ENCODE measurements around the gene EXT2. TPM values are rescaled to one million over a fixed set of nuclear protein-coding genes. Genes with fewer than 3 reads are reported as not detected.
A peak's percentile ranks its signal among the peaks of the same experiment; 100 is the strongest.

The EXT2 gene
- total RNA-seq, 1 donor from 2014 or later, result 75.0 TPM

DNA sequence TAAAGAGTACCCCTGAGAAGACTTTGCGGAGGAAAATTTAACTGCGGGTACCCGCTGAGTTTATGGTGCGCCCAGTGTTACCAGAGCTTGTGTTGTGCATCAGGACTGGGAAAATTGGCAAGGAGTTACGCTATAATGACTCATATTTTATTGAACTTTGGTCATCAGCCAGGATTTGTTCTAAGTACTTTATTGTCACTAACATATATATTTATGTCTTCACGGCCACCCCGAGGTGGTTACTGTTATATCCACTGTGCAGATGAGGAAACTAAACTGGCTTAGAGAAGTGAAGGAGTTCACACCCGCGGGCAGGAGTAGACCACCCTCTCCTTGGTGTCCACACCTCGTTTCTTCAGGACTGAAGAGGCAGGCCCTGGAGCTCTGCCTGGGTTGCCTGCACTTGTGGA is 28.7 kb upstream of the EXT2 start:
- H3K36me3 Mint-ChIP-seq, result peaks cover 16% of the 10 kb centered on the region
- H3K27ac Mint-ChIP-seq, result peak overlapping the region; percentile 90

DNA sequence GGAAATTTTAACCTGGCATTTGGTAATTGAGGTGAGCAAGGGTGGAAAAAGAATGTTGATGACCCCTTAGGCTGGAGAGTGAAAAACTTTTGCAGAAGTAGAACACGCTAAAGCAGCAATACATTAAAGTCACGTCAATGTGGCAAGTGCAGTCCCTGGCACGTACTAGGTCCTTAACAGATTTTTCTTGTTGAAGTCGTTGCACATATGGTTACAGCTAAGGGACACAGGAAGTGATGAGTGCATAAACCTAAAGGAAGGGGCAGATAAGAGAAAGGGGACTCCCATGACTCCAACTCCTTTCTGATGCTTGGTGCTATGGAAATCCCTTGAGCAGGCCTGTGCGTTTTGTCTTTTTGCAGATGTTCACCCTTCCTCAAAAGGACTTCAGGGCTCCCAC is 28.2 kb upstream of the EXT2 start:
- H3K36me3 Mint-ChIP-seq, result peaks cover 16% of the 10 kb centered on the region
- H3K4me1 Mint-ChIP-seq, result peaks cover 21% of the 10 kb centered on the region
- peak overlapping the region; percentile 90 for H3K27ac Mint-ChIP-seq
- TF ChIP-seq, protein P1, sequence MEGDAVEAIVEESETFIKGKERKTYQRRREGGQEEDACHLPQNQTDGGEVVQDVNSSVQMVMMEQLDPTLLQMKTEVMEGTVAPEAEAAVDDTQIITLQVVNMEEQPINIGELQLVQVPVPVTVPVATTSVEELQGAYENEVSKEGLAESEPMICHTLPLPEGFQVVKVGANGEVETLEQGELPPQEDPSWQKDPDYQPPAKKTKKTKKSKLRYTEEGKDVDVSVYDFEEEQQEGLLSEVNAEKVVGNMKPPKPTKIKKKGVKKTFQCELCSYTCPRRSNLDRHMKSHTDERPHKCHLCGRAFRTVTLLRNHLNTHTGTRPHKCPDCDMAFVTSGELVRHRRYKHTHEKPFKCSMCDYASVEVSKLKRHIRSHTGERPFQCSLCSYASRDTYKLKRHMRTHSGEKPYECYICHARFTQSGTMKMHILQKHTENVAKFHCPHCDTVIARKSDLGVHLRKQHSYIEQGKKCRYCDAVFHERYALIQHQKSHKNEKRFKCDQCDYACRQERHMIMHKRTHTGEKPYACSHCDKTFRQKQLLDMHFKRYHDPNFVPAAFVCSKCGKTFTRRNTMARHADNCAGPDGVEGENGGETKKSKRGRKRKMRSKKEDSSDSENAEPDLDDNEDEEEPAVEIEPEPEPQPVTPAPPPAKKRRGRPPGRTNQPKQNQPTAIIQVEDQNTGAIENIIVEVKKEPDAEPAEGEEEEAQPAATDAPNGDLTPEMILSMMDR (IDR thresholded peaks at IDR 0.05; ENCODE audit: unreplicated experiment), result no peak
- no peaks in the 10 kb centered on the region for H3K9me3 Mint-ChIP-seq
- H3K27me3 Mint-ChIP-seq (ENCODE audit: low read depth), result no peaks in the 10 kb centered on the region
- no peak for DNase-seq (ENCODE audit: low spot score in 2 of 2, unreplicated experiment in 2 of 2)
- peak overlapping the region; percentile 87 for H3K4me3 Mint-ChIP-seq

More for the DNA sequence above, 28.7 kb upstream of the EXT2 start:
- Mint-ChIP-seq H3K9me3 (no peaks in the 10 kb centered on the region), H3K4me3 (peak overlapping the region; percentile 87), H3K4me1 (peaks cover 21% of the 10 kb centered on the region), H3K27me3 (ENCODE audit: low read depth) (no peaks in the 10 kb centered on the region)
- TF ChIP-seq, protein P1 (IDR thresholded peaks at IDR 0.05; ENCODE audit: unreplicated experiment), result no peak
- no peak for DNase-seq (ENCODE audit: low spot score in 2 of 2, unreplicated experiment in 2 of 2)

DNA sequence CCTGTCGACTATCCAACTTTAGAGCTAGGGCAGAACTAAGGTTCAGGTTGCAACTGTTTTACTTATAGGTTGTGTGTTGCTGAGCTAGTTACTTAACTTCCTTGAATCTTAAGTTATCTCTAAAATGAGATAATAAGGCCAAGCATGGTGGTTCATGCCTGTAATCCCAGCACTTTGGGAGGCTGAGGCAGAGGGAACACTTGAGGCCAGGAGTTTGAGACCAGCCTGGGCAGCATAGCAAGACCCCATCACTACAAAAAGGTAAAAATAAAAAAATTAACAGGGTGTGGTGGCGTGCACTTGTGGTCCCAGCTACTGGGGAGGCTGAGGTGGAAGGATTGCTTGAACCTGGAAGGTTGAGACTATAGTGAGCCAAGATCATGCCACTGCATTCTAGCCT is 27.3 kb upstream of the EXT2 start:
- DNase-seq (ENCODE audit: low spot score in 2 of 2, unreplicated experiment in 2 of 2), result no peak
- Mint-ChIP-seq H3K36me3 (peaks cover 18% of the 10 kb centered on the region), H3K4me3 (no peak overlapping the region), H3K27ac (no peak overlapping the region), H3K4me1 (peaks cover 21% of the 10 kb centered on the region), H3K27me3 (ENCODE audit: low read depth) (no peaks in the 10 kb centered on the region), H3K9me3 (no peaks in the 10 kb centered on the region)
- TF ChIP-seq, protein P1 (IDR thresholded peaks at IDR 0.05; ENCODE audit: unreplicated experiment), result no peak

DNA sequence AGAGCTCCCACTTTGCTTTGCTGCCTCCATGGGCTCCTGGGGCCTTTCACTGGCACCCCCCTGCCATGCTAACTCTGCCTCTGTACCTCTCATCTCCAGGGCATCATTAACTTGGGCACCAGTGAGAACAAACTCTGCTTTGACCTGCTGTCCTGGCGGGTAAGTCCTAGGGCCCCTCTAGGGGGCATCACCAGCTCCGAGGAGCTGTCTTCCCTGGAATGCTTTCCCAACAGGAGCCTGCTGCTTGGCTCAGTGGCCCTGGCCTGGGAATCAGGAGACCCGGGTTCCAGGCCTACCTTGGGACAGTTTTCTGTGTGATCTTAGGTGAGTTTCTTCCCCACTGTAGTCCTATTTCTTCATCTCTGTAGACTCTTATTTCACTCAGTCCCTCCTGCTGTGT is 24.3 kb upstream of the EXT2 start:
- peaks cover 28% of the 10 kb centered on the region for H3K36me3 Mint-ChIP-seq
- peaks cover 11% of the 10 kb centered on the region for H3K4me1 Mint-ChIP-seq
- TF ChIP-seq, protein P1 (IDR thresholded peaks at IDR 0.05; ENCODE audit: unreplicated experiment), result no peak
- no peak overlapping the region for H3K27ac Mint-ChIP-seq
- H3K27me3 Mint-ChIP-seq (ENCODE audit: low read depth), result no peaks in the 10 kb centered on the region
- no peak for DNase-seq (ENCODE audit: low spot score in 2 of 2, unreplicated experiment in 2 of 2)
- no peak overlapping the region for H3K4me3 Mint-ChIP-seq
- no peaks in the 10 kb centered on the region for H3K9me3 Mint-ChIP-seq

DNA sequence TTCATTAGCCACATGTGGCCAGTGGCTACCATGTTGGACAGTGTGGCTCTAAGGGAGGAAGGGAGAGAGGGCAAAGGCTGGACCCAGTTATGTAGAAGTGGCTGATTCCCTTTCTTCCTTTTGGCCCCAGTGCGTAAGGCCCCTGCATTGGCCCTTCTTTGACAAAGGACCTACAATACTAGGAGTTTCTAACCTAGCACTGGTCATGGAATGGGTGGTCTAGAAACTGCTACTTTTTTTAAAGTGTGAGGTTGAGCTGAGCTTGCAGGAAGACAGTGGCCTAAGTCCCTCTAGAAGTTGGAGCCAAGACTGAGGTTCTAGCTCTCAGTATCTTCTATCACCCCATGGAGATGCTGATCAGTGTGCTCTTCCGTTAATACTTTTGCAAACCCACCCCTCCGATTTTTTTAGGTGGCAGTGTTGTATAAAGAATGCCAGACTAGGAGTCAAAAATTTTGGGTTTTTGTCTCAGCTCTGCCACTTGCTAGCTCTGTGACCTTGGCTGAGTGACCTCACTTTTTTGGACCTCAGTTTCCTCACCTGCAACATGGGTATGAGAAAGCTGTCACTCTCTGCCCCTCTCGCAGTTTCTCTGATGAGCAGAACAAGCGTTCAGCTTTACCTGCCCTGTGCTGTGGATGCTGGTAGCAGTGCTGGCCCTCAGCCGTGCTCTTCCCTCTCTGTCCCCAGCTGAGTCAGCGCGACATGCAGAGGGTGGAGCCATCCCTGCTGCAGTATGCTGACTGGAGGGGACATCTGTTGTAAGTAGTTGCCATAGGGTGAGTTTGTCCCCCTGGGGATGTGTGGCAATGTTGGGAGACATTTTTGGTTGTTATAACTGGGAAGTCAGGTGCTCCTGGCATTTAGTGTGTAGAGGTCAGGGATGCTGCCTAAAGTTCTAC is 22.5 kb upstream of the EXT2 start:
- no peaks in the 10 kb centered on the region for H3K27me3 Mint-ChIP-seq (ENCODE audit: low read depth)
- DNase-seq (ENCODE audit: low spot score in 2 of 2, unreplicated experiment in 2 of 2), result no peak
- H3K4me1 Mint-ChIP-seq, result no peaks in the 10 kb centered on the region
- no peaks in the 10 kb centered on the region for H3K9me3 Mint-ChIP-seq
- peaks cover 31% of the 10 kb centered on the region for H3K36me3 Mint-ChIP-seq
- no peak overlapping the region for H3K4me3 Mint-ChIP-seq
- no peak overlapping the region for H3K27ac Mint-ChIP-seq
- TF ChIP-seq, protein P1 (IDR thresholded peaks at IDR 0.05; ENCODE audit: unreplicated experiment), result no peak
